PC-3 (cell line): Measurements from ENCODE around the gene PCCA. TPM values are rescaled to one million over a fixed set of nuclear protein-coding genes. Genes with fewer than 3 reads are reported as not detected.

Experiments used
- ATAC-seq: fragments of 200-7000 bp; cut with Tn5 transposase; 2 replicates; pipeline ENCODE4 v1.9.1; 2020; ENCODE audit warnings: mild to moderate bottlenecking, moderate library complexity
- BruUV-seq: library from RNA; stranded (reverse); fragments of 400-500 nt; replicated peaks from 2 replicates; lab custom pipeline; 2021; lab: Mats Ljungman, UMichigan
- CTCF ChIA-PET: fragments of 300-600 bp; sonication (Branson Sonifier 250); formaldehyde crosslinking; loops from one replicate; lab custom pipeline; 2022; ENCODE audit warnings: antibody characterized with exemption; lab: Charles Lee
- POLR2A ChIA-PET: fragments of 300-600 bp; sonication (Branson Sonifier 250); formaldehyde crosslinking; loops from one replicate; lab custom pipeline; 2022; ENCODE audit warnings: antibody characterized with exemption; ENCODE audit not compliant: unreplicated experiment; lab: Charles Lee
- DNase-seq: peaks from one replicate; pipeline ENCODE4 v3.0.0-alpha.2; 2015
- H2AFZ ChIP-seq: fragments of 300-600 bp; sonication (generic); 2 replicates; pipeline ENCODE4 v1.6.0; 2016; ENCODE audit warnings: antibody characterized with exemption, low read length
- H3F3A ChIP-seq: fragments of 300-600 bp; sonication (generic); one replicate; pipeline ENCODE4 v1.6.0; 2017; ENCODE audit warnings: antibody characterized with exemption, low read length, control low read depth, mild to moderate bottlenecking; ENCODE audit not compliant: unreplicated experiment
- H3K27ac ChIP-seq: fragments of 300-600 bp; sonication (generic); 2 replicates; pipeline ENCODE4 v1.5.1; 2016; ENCODE audit warnings: mild to moderate bottlenecking, low read length
- H3K27me3 ChIP-seq: fragments of 300-600 bp; sonication (generic); 2 replicates; pipeline ENCODE4 v1.6.1; 2016; ENCODE audit warnings: low read length, mixed read lengths
- H3K36me3 ChIP-seq: fragments of 300-600 bp; sonication (generic); 2 replicates; pipeline ENCODE4 v1.6.1; 2016; ENCODE audit warnings: low read depth, mixed run types, low read length, mixed read lengths
- H3K4me1 ChIP-seq: fragments of 300-600 bp; sonication (generic); 2 replicates; pipeline ENCODE4 v1.5.1; 2016; ENCODE audit warnings: low read length; ENCODE audit not compliant: insufficient read depth
- H3K4me2 ChIP-seq: fragments of 300-600 bp; sonication (generic); 2 replicates; pipeline ENCODE4 v1.6.0; 2016; ENCODE audit warnings: low read length
- H3K4me3 ChIP-seq: fragments of 300-600 bp; sonication (generic); 2 replicates; pipeline ENCODE4 v1.5.1; 2016; ENCODE audit warnings: mild to moderate bottlenecking, low read length, mixed read lengths
- H3K79me2 ChIP-seq: fragments of 300-600 bp; sonication (generic); 2 replicates; pipeline ENCODE4 v1.6.1; 2017; ENCODE audit warnings: low read length, mixed read lengths
- H3K9ac ChIP-seq: fragments of 300-600 bp; sonication (generic); 2 replicates; pipeline ENCODE4 v1.6.0; 2016; ENCODE audit warnings: mild to moderate bottlenecking, low read length
- H3K9me2 ChIP-seq: fragments of 300-600 bp; sonication (generic); replicated peaks from 2 replicates; pipeline ENCODE4 v1.6.1; 2016; ENCODE audit warnings: mixed run types, low read length, mixed read lengths
- H3K9me3 ChIP-seq: fragments of 300-600 bp; sonication (generic); 2 replicates; pipeline ENCODE4 v1.6.1; 2016; ENCODE audit warnings: low read length, mixed read lengths
- H4K20me1 ChIP-seq: fragments of 300-600 bp; sonication (generic); 2 replicates; pipeline ENCODE4 v1.6.1; 2016; ENCODE audit warnings: low read length, mixed read lengths
- CTCF ChIP-seq: fragments of 300-600 bp; sonication (generic); conservative IDR thresholded peaks from 2 replicates; pipeline ENCODE4 v1.5.1; 2017; ENCODE audit warnings: antibody characterized with exemption, low read depth, mild to moderate bottlenecking, low read length
- EZH2 ChIP-seq: fragments of 300-600 bp; sonication (generic); IDR thresholded peaks from one replicate; pipeline ENCODE4 v1.6.1; 2017; ENCODE audit warnings: antibody characterized with exemption, mild to moderate bottlenecking, low read length; ENCODE audit not compliant: unreplicated experiment
- EZH2phosphoT487 ChIP-seq: fragments of 300-600 bp; sonication (generic); IDR thresholded peaks from 2 replicates; pipeline ENCODE4 v1.6.1; 2018; ENCODE audit warnings: mild to moderate bottlenecking, antibody characterized with exemption, low read length, borderline replicate concordance
- intact Hi-C: fragments of 100-400 bp; cut with micrococcal nuclease; formaldehyde crosslinking; loops from 2 replicates; pipeline ENCODE4 v1.9.0; 2023
- total RNA-seq: library from RNA; depleted of rRNA; stranded (reverse); fragments of >200 nt; gene quantifications from 2 replicates; pipeline ENCODE4 v1.2.3, GENCODE V29; 2014

PCCA gene
- total RNA-seq, 1 experiment from 2014 or later, result 10.5 TPM

- H3K79me2 ChIP-seq, result no peaks in the 10 kb centered on the region
- no peak overlapping the region for H3K4me2 ChIP-seq
- H3K4me3 ChIP-seq, result no peak overlapping the region
- H3K4me1 ChIP-seq, result peaks cover 4% of the 10 kb centered on the region; the same call in 1 of the 2 replicates
- no peak overlapping the region for H2AFZ ChIP-seq
- H3K27me3 ChIP-seq, result no peaks in the 10 kb centered on the region
- intact Hi-C loops, result loop anchor here (2.0 kb wide), 1 partner anchor 73 kb away; no protein-coding TSS in a partner anchor
- TF ChIP-seq CTCF (no peak), EZH2phosphoT487 (no peak), EZH2 (no peak)
- no peak for ATAC-seq
- no peaks in the 10 kb centered on the region for H3K9me3 ChIP-seq
- no peaks in the 10 kb centered on the region; the same call in 1 of the 2 replicates for H3K36me3 ChIP-seq
- H3K27ac ChIP-seq, result no peak overlapping the region
- no peaks in the 10 kb centered on the region for H4K20me1 ChIP-seq
- CTCF ChIA-PET, result interaction anchor here (0.7 to 1.7 kb wide), 3 partner anchors 280 to 859 kb away, joined by 4 to 6 read pairs (median 4); no protein-coding TSS in a partner anchor
- BruUV-seq, result no TSS peak
- no peaks in the 10 kb centered on the region for H3F3A ChIP-seq
- POLR2A ChIA-PET, result no interaction called here
- H3K9ac ChIP-seq, result no peak overlapping the region
- H3K9me2 ChIP-seq, result no peaks in the 10 kb centered on the region
- no peak for DNase-seq
These were observed 426.5 kb downstream of the PCCA start for GRCh38 chr13:100515410-100515800.

GRCh38 chr13:100517135-100517534 lies 428.2 kb downstream of the PCCA start:
- H3K4me3 ChIP-seq, result no peak overlapping the region
- H3K9me3 ChIP-seq, result no peaks in the 10 kb centered on the region
- no peaks in the 10 kb centered on the region for H3K27me3 ChIP-seq
- no peak overlapping the region for H2AFZ ChIP-seq
- no TSS peak for BruUV-seq
- H3K9ac ChIP-seq, result no peak overlapping the region
- no peaks in the 10 kb centered on the region for H3K9me2 ChIP-seq
- no peaks in the 10 kb centered on the region for H3K79me2 ChIP-seq
- TF ChIP-seq EZH2 (no peak), EZH2phosphoT487 (no peak)
- no peaks in the 10 kb centered on the region for H3F3A ChIP-seq
- POLR2A ChIA-PET, result no interaction called here
- intact Hi-C loops, result no loop called here
- H3K4me1 ChIP-seq, result peaks cover 4% of the 10 kb centered on the region; the same call in 1 of the 2 replicates
- no peak for DNase-seq
- CTCF ChIA-PET, result no interaction called here
- no peaks in the 10 kb centered on the region; the same call in 1 of the 2 replicates for H3K36me3 ChIP-seq
- H3K27ac ChIP-seq, result no peak overlapping the region
- no peaks in the 10 kb centered on the region for H4K20me1 ChIP-seq
- H3K4me2 ChIP-seq, result no peak overlapping the region
- ATAC-seq, result no peak

GRCh38 chr13:100517728-100518127 lies 428.8 kb downstream of the PCCA start:
- Histone ChIP-seq H3K4me2 (no peak overlapping the region), H3K4me3 (no peak overlapping the region), H3K27me3 (no peaks in the 10 kb centered on the region), H3K27ac (no peak overlapping the region), H3K79me2 (no peaks in the 10 kb centered on the region), H3F3A (no peaks in the 10 kb centered on the region), H3K9me2 (no peaks in the 10 kb centered on the region), H2AFZ (no peak overlapping the region), H4K20me1 (no peaks in the 10 kb centered on the region), H3K36me3 (no peaks in the 10 kb centered on the region; the same call in 1 of the 2 replicates), H3K4me1 (peaks cover 4% of the 10 kb centered on the region; the same call in 1 of the 2 replicates), H3K9ac (no peak overlapping the region), H3K9me3 (no peaks in the 10 kb centered on the region)
- DNase-seq (no peak), ATAC-seq (no peak)
- TF ChIP-seq EZH2, result no peak
- ChIA-PET POLR2A (no interaction called here), CTCF (no interaction called here)
- BruUV-seq, result no TSS peak
- intact Hi-C loops, result no loop called here
